SU-DHL-6 (cell line): ENCODE results near the gene JKAMP.

Source experiments
- H2AFZ ChIP-seq: fragments of 200-600 bp; sonication (generic); 2 replicates; pipeline ENCODE4 v1.6.1; 2014; ENCODE audit warnings: low read depth, mild to moderate bottlenecking, moderate library complexity, mixed read lengths, antibody characterized with exemption, low read length; ENCODE audit not compliant: severe bottlenecking
- H3F3A ChIP-seq: fragments of 200-600 bp; shearing (Covaris generic); 2 replicates; pipeline ENCODE4 v1.6.0; 2016; ENCODE audit warnings: antibody characterized with exemption, mild to moderate bottlenecking; ENCODE audit not compliant: insufficient read depth
- H3K27ac ChIP-seq: fragments of 200-600 bp; sonication (generic); 2 replicates; pipeline ENCODE4 v1.5.1; 2016; ENCODE audit warnings: low read depth, mild to moderate bottlenecking, low read length, moderate library complexity, mixed read lengths
- H3K27me3 ChIP-seq: fragments of 200-600 bp; sonication (generic), shearing (Covaris generic); 2 replicates; pipeline ENCODE4 v1.6.0; 2014; ENCODE audit warnings: mild to moderate bottlenecking, low read length
- H3K36me3 ChIP-seq: fragments of 200-600 bp; sonication (generic); 2 replicates; pipeline ENCODE4 v1.6.1; 2014; ENCODE audit warnings: mild to moderate bottlenecking, low read length, mixed read lengths
- H3K4me2 ChIP-seq: fragments of 300-600, 200-600 bp; shearing (Covaris generic), sonication (generic); 2 replicates; pipeline ENCODE4 v1.6.0; 2014; ENCODE audit warnings: low read length, low read depth, mild to moderate bottlenecking; ENCODE audit not compliant: poor library complexity, severe bottlenecking
- H3K4me3 ChIP-seq: fragments of 200-600 bp; sonication (generic); 2 replicates; pipeline ENCODE4 v1.5.1; 2014; ENCODE audit warnings: antibody characterized with exemption, low read length, mild to moderate bottlenecking, mixed read lengths; ENCODE audit not compliant: insufficient read depth, poor library complexity, severe bottlenecking
- H3K79me2 ChIP-seq: fragments of 200-600 bp; sonication (generic); 2 replicates; pipeline ENCODE4 v1.6.1; 2014; ENCODE audit warnings: mild to moderate bottlenecking, low read length, moderate library complexity; ENCODE audit not compliant: insufficient read depth
- H3K9ac ChIP-seq: fragments of 200-600 bp; sonication (generic); 2 replicates; pipeline ENCODE4 v1.7.0; 2014; ENCODE audit warnings: mild to moderate bottlenecking, low read length
- H3K9me2 ChIP-seq: fragments of 200-600 bp; sonication (generic); replicated peaks from 2 replicates; pipeline ENCODE4 v1.6.1; 2014; ENCODE audit warnings: low read length; ENCODE audit not compliant: insufficient read depth
- H3K9me3 ChIP-seq: fragments of 200-600 bp; sonication (generic); 2 replicates; pipeline ENCODE4 v1.6.1; 2014; ENCODE audit warnings: low read length, mixed read lengths; ENCODE audit not compliant: insufficient read depth
- H4K20me1 ChIP-seq: fragments of 200-600 bp; sonication (generic); 2 replicates; pipeline ENCODE4 v1.6.1; 2014; ENCODE audit warnings: low read depth, mild to moderate bottlenecking, antibody characterized with exemption, low read length, moderate library complexity, mixed read lengths
- CTCF ChIP-seq: fragments of 200-600 bp; sonication (generic); IDR thresholded peaks from one replicate; pipeline ENCODE4 v1.5.1; 2017; ENCODE audit warnings: antibody characterized with exemption, mild to moderate bottlenecking, low read length, moderate library complexity; ENCODE audit not compliant: insufficient read depth, poor library complexity, severe bottlenecking
- EZH2phosphoT487 ChIP-seq: fragments of 200-600 bp; sonication (generic), shearing (Covaris generic); conservative IDR thresholded peaks from 2 replicates; pipeline ENCODE4 v1.6.1; 2018; ENCODE audit warnings: mild to moderate bottlenecking, antibody characterized with exemption, low read length, moderate library complexity, mixed read lengths

Gene JKAMP

GRCh38 chr14:59474172-59474571 lies 10.1 kb upstream of the JKAMP start:
- no peak overlapping the region for H3K4me3 ChIP-seq
- H4K20me1 ChIP-seq: no peaks in the 10 kb centered on the region
- H3K79me2 ChIP-seq: no peaks in the 10 kb centered on the region
- no peak for TF ChIP-seq CTCF
- TF ChIP-seq EZH2phosphoT487: no peak
- H3K9ac ChIP-seq: no peak overlapping the region
- peaks cover 14% of the 10 kb centered on the region for H3K36me3 ChIP-seq
- H3K9me3 ChIP-seq: no peaks in the 10 kb centered on the region
- H3K4me2 ChIP-seq: no peak overlapping the region
- H3K27me3 ChIP-seq: no peaks in the 10 kb centered on the region
- no peak overlapping the region for H2AFZ ChIP-seq
- no peaks in the 10 kb centered on the region for H3F3A ChIP-seq
- no peak overlapping the region for H3K27ac ChIP-seq
- H3K9me2 ChIP-seq: no peaks in the 10 kb centered on the region

GRCh38 chr14:59475709-59476108 lies 8.6 kb upstream of the JKAMP start:
- Histone ChIP-seq H3K4me2 (no peak overlapping the region), H3K9me3 (no peaks in the 10 kb centered on the region), H3K9me2 (no peaks in the 10 kb centered on the region), H3F3A (no peaks in the 10 kb centered on the region), H3K27me3 (no peaks in the 10 kb centered on the region), H2AFZ (no peak overlapping the region), H3K79me2 (no peaks in the 10 kb centered on the region), H3K27ac (no peak overlapping the region), H3K4me3 (no peak overlapping the region), H4K20me1 (no peaks in the 10 kb centered on the region), H3K36me3 (peaks cover 14% of the 10 kb centered on the region), H3K9ac (no peak overlapping the region)
- TF ChIP-seq CTCF: no peak
- TF ChIP-seq EZH2phosphoT487: no peak

DNA sequence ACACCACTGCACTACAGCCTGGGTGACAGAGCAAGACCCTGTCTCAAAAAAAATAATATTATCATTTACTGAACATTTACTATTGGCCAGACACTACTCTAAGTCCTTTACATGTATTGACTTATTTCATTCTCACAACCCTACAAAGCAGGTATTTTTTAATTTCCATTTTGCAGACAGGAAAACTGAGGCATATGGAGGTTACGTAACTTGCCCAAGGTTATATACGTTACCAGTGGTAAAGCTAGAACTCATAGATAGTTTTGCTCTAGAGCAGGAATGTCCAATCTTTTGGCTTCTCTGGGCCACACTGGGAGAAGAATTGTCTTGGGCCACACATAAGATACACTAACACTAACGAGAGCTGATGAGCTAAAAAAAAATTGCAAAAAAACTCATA lies 5.8 kb upstream of the JKAMP start:
- Histone ChIP-seq H3F3A (peaks cover 4% of the 10 kb centered on the region; the same call in 1 of the 2 replicates), H2AFZ (no peak overlapping the region), H3K4me3 (no peak overlapping the region), H3K4me2 (no peak overlapping the region), H3K9ac (no peak overlapping the region), H4K20me1 (no peaks in the 10 kb centered on the region), H3K79me2 (peaks cover 26% of the 10 kb centered on the region), H3K9me3 (no peaks in the 10 kb centered on the region), H3K27ac (no peak overlapping the region), H3K27me3 (no peaks in the 10 kb centered on the region), H3K9me2 (no peaks in the 10 kb centered on the region), H3K36me3 (peaks cover 8% of the 10 kb centered on the region; the same call in 1 of the 2 replicates)
- TF ChIP-seq CTCF (no peak), EZH2phosphoT487 (no peak)

GRCh38 chr14:59480166-59480565 lies 4.2 kb upstream of the JKAMP start:
- Histone ChIP-seq H3K4me3 (no peak overlapping the region), H3K9me2 (no peaks in the 10 kb centered on the region), H3K9me3 (no peaks in the 10 kb centered on the region), H3F3A (peaks cover 4% of the 10 kb centered on the region; the same call in 1 of the 2 replicates), H2AFZ (no peak overlapping the region), H3K9ac (no peak overlapping the region), H3K4me2 (peak overlapping the region; percentile 78), H3K79me2 (peaks cover 38% of the 10 kb centered on the region), H3K27me3 (no peaks in the 10 kb centered on the region), H3K27ac (no peak overlapping the region), H3K36me3 (peaks cover 3% of the 10 kb centered on the region; the same call in 1 of the 2 replicates), H4K20me1 (no peaks in the 10 kb centered on the region)
- no peak for TF ChIP-seq CTCF
- no peak for TF ChIP-seq EZH2phosphoT487
